ENCODE results near the gene MFAP5. TPM values are rescaled to one million over a fixed set of nuclear protein-coding genes. Genes with fewer than 3 reads are reported as not detected.

MFAP5 gene
- total and polyA plus RNA-seq, 10 of the 15 experiments (the other 5 are each of a cell fraction or from before 2014, with no cell fraction given) = 0.06 to 0.14 (median 0.12) TPM; not detected in 7

GRCh38 chr12:8648576-8649205 is 13.9 kb downstream of the MFAP5 start (continued):
- TF ChIP-seq BHLHE40 (IDR thresholded peaks at IDR 0.05; ENCODE audit: borderline replicate concordance in 1 of 2, low read depth in 2 of 2, low read length in 1 of 2) (peak; percentile 76 to 90; a peak in 3 of 4 replicates), RBBP5 (conservative IDR thresholded peaks at IDR 0.05) (no peak), DPF2 (IDR thresholded peaks at IDR 0.05) (peak; percentile 100), SMAD1 (IDR thresholded peaks at IDR 0.05; ENCODE audit: low read depth, partially characterized antibody) (no peak), ATF2 (IDR thresholded peaks at IDR 0.05; ENCODE audit: low read length) (peak; percentile 98), MYC (IDR thresholded peaks at IDR 0.05; ENCODE audit: insufficient read depth, insufficient read length, insufficient replicate concordance, low read length, severe bottlenecking) (no peak), PAX5 (IDR thresholded peaks at IDR 0.05; ENCODE audit: borderline replicate concordance, low read depth, low read length) (peak; percentile 99), PRDM15 (CRISPR knock-in tag; IDR thresholded peaks at IDR 0.05) (no peak), USF2 (IDR thresholded peaks at IDR 0.05; ENCODE audit: borderline replicate concordance, low read depth, low read length) (no peak), SP1 (IDR thresholded peaks at IDR 0.05; ENCODE audit: low read depth, low read length) (peak; percentile 82), SMC3 (IDR thresholded peaks at IDR 0.05; ENCODE audit: borderline replicate concordance, low read length) (peak; percentile 26; the same call in 1 of the 2 replicates), GATAD2B (conservative IDR thresholded peaks at IDR 0.05; ENCODE audit: low read depth) (peak; percentile 97), MEF2B (IDR thresholded peaks at IDR 0.05; ENCODE audit: partially characterized antibody, poor library complexity, severe bottlenecking) (peak; percentile 95), FOXM1 (IDR thresholded peaks at IDR 0.05; ENCODE audit: low read depth, low read length) (peak; percentile 100), GABPA (IDR thresholded peaks at IDR 0.05; ENCODE audit: low read depth) (peak; percentile 74), CHD4 (IDR thresholded peaks at IDR 0.05) (no peak), CUX1 (IDR thresholded peaks at IDR 0.05; ENCODE audit: insufficient replicate concordance, low read depth, low read length) (peak; percentile 75), SIX5 (IDR thresholded peaks at IDR 0.05; ENCODE audit: low read depth, low read length, severe bottlenecking) (no peak)
